OCI-LY3 (cell line): ENCODE results near the gene OPCML.

ENCODE experiments used
- EZH2phosphoT487 ChIP-seq: fragments of 200-600 bp; shearing (Covaris generic); IDR thresholded peaks from 2 replicates; pipeline ENCODE4 v1.6.1; 2018; ENCODE audit warnings: antibody characterized with exemption, mixed run types, low read depth
- TF ChIP-seq, protein P1 (sequence below): fragments of 200-600, 300-600 bp; sonication (generic); IDR thresholded peaks from 2 replicates; pipeline ENCODE4 v1.5.1; 2014; ENCODE audit warnings: antibody characterized with exemption, low read length, low read depth

DNA sequence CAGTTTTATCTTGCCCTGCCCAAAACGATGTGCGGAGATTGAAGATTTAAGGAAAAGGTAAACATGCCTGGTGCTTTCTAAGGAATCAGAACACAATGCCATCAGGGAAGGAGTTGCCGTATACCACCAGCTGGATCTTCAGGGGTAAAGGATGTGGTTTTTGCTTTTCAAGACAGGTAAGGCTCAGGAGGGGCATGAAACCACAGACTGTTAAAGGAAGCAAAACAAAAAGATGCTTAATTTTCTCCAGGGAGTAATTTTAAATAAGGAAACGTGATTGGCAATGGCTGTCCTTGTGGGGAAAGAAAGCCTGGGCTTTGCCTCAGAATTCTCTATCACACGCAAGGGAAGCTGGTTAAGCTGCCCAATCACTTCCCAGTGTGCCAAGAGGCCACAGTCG is 655.6 kb downstream of the OPCML start:
- TF ChIP-seq, protein P1, sequence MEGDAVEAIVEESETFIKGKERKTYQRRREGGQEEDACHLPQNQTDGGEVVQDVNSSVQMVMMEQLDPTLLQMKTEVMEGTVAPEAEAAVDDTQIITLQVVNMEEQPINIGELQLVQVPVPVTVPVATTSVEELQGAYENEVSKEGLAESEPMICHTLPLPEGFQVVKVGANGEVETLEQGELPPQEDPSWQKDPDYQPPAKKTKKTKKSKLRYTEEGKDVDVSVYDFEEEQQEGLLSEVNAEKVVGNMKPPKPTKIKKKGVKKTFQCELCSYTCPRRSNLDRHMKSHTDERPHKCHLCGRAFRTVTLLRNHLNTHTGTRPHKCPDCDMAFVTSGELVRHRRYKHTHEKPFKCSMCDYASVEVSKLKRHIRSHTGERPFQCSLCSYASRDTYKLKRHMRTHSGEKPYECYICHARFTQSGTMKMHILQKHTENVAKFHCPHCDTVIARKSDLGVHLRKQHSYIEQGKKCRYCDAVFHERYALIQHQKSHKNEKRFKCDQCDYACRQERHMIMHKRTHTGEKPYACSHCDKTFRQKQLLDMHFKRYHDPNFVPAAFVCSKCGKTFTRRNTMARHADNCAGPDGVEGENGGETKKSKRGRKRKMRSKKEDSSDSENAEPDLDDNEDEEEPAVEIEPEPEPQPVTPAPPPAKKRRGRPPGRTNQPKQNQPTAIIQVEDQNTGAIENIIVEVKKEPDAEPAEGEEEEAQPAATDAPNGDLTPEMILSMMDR = no peak
- no peak for TF ChIP-seq EZH2phosphoT487
